Upper lobe of left lung (tissue), 6 donors: ENCODE data around the gene POLG. TPM values are rescaled to one million over a fixed set of nuclear protein-coding genes. Genes with fewer than 3 reads are reported as not detected.
A peak's percentile ranks its signal among the peaks of the same experiment; 100 is the strongest.

ENCODE experiments used
- ATAC-seq, 2 donors: fragments of 200-7000 bp; cut with Tn5 transposase; one replicate each; pipeline ENCODE4 v1.9.1; 2022; ENCODE audit warnings: mild to moderate bottlenecking in 2 of 2, moderate library complexity in 2 of 2; ENCODE audit not compliant: low FRiP score in 2 of 2
- DNase-seq, 2 donors: peaks; one replicate each; pipeline ENCODE4 v3.0.0-alpha.2; 2019 to 2020
- H3K27ac ChIP-seq, 4 donors: fragments of 200-600 bp; sonication (generic); one replicate each; pipeline ENCODE4 v1.5.1; 2016 to 2019
- H3K27me3 ChIP-seq, 4 donors: fragments of 200-600 bp; sonication (generic); one replicate each; pipeline ENCODE4 v1.5.1; 2017 to 2019
- H3K36me3 ChIP-seq, 4 donors: fragments of 200-600 bp; sonication (generic); one replicate each; pipeline ENCODE4 v1.5.1; 2016 to 2019
- H3K4me1 ChIP-seq, 4 donors: fragments of 200-600 bp; sonication (generic); one replicate each; pipeline ENCODE4 v1.5.1; 2018 to 2019
- H3K4me3 ChIP-seq, 4 donors: fragments of 200-600 bp; sonication (generic); one replicate each; pipeline ENCODE4 v1.5.1; 2017 to 2019; ENCODE audit warnings: mild to moderate bottlenecking in 2 of 4, moderate library complexity in 1 of 4
- H3K9me3 ChIP-seq, 4 donors: fragments of 200-600 bp; sonication (generic); one replicate each; pipeline ENCODE4 v1.5.1; 2018 to 2019
- EP300 ChIP-seq, 4 donors: sonication (generic); formaldehyde crosslinking; IDR thresholded peaks; one replicate each; pipeline ENCODE4 v1.5.1; 2017; ENCODE audit warnings: antibody characterized with exemption in 4 of 4, control low read depth in 2 of 4
- POLR2A ChIP-seq, 4 donors: fragments of 450-650 bp; IDR thresholded peaks; one replicate each; pipeline ENCODE4 v1.5.1; 2016 to 2017; ENCODE audit warnings: antibody characterized with exemption in 4 of 4, mild to moderate bottlenecking in 2 of 4
- POLR2AphosphoS5 ChIP-seq, 2 donors: sonication (generic); formaldehyde crosslinking; IDR thresholded peaks; one replicate each; pipeline ENCODE4 v1.5.1; 2017; ENCODE audit warnings: antibody characterized with exemption in 2 of 2
- WGBS, 2 donors: methylation state at CpG; one replicate each; pipeline ENCODE4 v1.1.5; 2017 to 2018; 5-methylcytosine and 5-hydroxymethylcytosine counted together
- total RNA-seq, 6 donors: library from RNA; depleted of rRNA in 4 of 6; stranded (reverse); fragments of >200 nt in 4 of 6; gene quantifications; one replicate each; pipeline versions ENCODE4 v1.1.0 to v1.2.1, GENCODE V29; 2016 to 2021
- TF ChIP-seq, protein P1 (sequence below), 6 experiments: fragments of 450-650 bp in 4 of 6; fragments of 200-600 bp in 2 of 6; sonication (generic) in 2 of 6; IDR thresholded peaks; one replicate each; pipeline ENCODE4 v1.5.1; 2016 to 2019; ENCODE audit warnings: antibody characterized with exemption in 6 of 6
- donor health status: DM: no; HTN: no; CAD: no; lungs with moderate emphysema.
- donor health status: DM: no; HTN: yes; CAD: no; lungs with severe emphysema.

POLG gene
- total RNA-seq, 6 donors from 2014 or later: 58.3 to 185 (median 75.0) TPM

DNA sequence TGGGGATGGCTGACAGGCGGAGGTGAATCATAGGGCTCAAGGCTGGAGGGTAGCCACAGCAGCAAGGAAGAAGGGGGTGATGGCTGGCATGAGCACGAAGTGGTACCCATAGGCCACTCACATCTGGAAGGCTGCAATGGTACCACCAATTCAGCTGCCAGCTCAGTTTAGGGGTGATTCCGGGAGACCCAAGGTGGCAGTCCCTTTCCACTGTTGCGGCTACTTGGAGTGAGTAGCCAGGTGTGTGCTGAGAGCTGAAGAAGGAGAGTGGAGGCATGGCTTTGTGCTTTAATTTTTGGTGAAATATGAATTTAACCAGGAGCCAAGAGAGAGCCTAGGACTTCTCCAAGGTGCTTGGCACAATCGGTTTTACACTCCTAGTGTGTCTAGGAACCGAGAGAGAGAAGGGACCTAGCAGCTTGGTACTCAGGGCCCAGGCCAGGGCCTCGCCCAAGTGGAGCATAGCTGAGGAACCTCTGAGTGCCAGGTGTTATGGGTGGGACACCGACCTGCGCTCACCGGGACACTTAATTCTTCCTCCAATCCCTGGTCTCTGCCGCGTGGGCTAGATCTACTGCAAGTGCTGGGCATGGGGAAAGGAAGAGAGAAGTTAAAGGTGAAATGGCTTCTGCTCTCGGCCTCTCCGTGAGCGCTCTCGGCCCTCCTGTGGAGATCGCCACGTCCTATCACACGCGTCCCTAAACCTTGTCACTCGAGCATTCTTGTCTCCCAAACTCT lies 32.2 kb upstream of the POLG start:
- H3K4me3 ChIP-seq: no peak overlapping the region
- TF ChIP-seq EP300 (IDR thresholded peaks at IDR 0.05): no peak
- TF ChIP-seq POLR2AphosphoS5 (IDR thresholded peaks at IDR 0.05): no peak
- no peak for TF ChIP-seq POLR2A (IDR thresholded peaks at IDR 0.05)
- TF ChIP-seq, protein P1, sequence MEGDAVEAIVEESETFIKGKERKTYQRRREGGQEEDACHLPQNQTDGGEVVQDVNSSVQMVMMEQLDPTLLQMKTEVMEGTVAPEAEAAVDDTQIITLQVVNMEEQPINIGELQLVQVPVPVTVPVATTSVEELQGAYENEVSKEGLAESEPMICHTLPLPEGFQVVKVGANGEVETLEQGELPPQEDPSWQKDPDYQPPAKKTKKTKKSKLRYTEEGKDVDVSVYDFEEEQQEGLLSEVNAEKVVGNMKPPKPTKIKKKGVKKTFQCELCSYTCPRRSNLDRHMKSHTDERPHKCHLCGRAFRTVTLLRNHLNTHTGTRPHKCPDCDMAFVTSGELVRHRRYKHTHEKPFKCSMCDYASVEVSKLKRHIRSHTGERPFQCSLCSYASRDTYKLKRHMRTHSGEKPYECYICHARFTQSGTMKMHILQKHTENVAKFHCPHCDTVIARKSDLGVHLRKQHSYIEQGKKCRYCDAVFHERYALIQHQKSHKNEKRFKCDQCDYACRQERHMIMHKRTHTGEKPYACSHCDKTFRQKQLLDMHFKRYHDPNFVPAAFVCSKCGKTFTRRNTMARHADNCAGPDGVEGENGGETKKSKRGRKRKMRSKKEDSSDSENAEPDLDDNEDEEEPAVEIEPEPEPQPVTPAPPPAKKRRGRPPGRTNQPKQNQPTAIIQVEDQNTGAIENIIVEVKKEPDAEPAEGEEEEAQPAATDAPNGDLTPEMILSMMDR (IDR thresholded peaks at IDR 0.05): no peak
- peaks cover 22 to 37% (median 33%) of the 10 kb centered on the region in 4 donors for H3K4me1 ChIP-seq
- 16 to 23% methylated on average over 14 to 21 of the region's 21 CpGs for whole genome bisulfite sequencing, 2 donors
- no peaks in the 10 kb centered on the region for H3K36me3 ChIP-seq
- peaks cover 0 to 98% (median 63%) of the 10 kb centered on the region in 4 donors for H3K27me3 ChIP-seq
- DNase-seq (no peak), ATAC-seq (no peak)
- H3K9me3 ChIP-seq: no peaks in the 10 kb centered on the region
- H3K27ac ChIP-seq: no peak overlapping the region

GRCh38 chr15:89365462-89366065 lies 30.9 kb upstream of the POLG start:
- TF ChIP-seq EP300 (IDR thresholded peaks at IDR 0.05) (no peak), POLR2AphosphoS5 (IDR thresholded peaks at IDR 0.05) (no peak), POLR2A (IDR thresholded peaks at IDR 0.05) (no peak)
- TF ChIP-seq, protein P1 (IDR thresholded peaks at IDR 0.05): no peak
- Histone ChIP-seq H3K27ac (no peak overlapping the region), H3K36me3 (no peaks in the 10 kb centered on the region), H3K4me1 (peaks cover 13 to 31% (median 23%) of the 10 kb centered on the region in 4 donors), H3K9me3 (no peaks in the 10 kb centered on the region), H3K27me3 (peaks cover 0 to 98% (median 61%) of the 10 kb centered on the region in 4 donors), H3K4me3 (no peak overlapping the region)
- DNase-seq (peak in 1 of 2 donors; percentile 62), ATAC-seq (no peak)
- WGBS, 2 donors: 8 to 15% methylated on average over 20 of the region's 22 CpGs

DNA sequence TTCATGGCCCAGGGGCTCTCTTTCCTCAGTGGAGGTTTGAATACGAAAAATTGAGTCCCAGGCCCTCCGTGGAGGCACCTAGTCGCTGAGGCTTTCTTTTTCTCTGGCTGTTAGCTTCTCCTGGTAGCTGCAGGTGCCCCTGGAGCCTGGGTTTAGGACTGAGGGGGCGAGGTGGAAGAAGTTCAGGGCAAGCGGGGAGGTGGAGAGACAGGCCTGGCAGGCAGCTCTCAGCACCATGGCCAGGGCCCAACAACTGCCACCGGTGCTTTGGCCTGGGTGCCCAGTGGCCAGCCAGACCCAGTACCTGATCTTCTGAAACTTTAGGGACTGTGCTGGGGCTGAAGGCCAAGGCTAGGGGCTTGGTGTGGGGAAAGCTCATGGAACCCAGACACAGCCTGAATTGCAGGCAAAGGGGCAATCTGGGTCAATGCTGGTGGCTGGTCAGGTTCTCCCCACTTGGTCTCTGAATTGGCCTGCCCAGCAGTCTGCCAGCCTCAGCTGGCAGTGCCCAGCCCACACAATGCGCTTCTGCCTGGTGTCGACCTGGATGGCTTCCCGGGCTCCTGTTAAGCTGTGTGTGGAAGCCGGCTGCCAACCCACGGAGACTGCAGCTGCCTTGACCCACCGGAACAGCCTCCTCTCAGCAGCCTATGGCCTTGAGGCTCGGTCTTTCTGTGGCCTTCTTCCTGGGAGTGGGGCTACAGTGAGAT lies 30.3 kb upstream of the POLG start:
- Histone ChIP-seq H3K4me3 (no peak overlapping the region), H3K4me1 (peaks cover 13 to 36% (median 23%) of the 10 kb centered on the region in 4 donors), H3K36me3 (no peaks in the 10 kb centered on the region), H3K9me3 (no peaks in the 10 kb centered on the region), H3K27me3 (peaks cover 0 to 99% (median 64%) of the 10 kb centered on the region in 4 donors), H3K27ac (no peak overlapping the region)
- no peak for ATAC-seq
- WGBS, 2 donors: 17 to 30% methylated on average over 1 to 11 of the region's 13 CpGs
- DNase-seq: peak in 1 of 2 donors; percentile 30
- TF ChIP-seq POLR2A (IDR thresholded peaks at IDR 0.05) (no peak), EP300 (IDR thresholded peaks at IDR 0.05) (no peak), POLR2AphosphoS5 (IDR thresholded peaks at IDR 0.05) (no peak)
- TF ChIP-seq, protein P1 (IDR thresholded peaks at IDR 0.05): no peak

- peaks cover 15 to 42% (median 26%) of the 10 kb centered on the region in 4 donors for H3K4me1 ChIP-seq
- WGBS, 2 donors: 6 to 11% methylated on average over 6 of the region's 6 CpGs
- peak in 1 of 2 donors; percentile 28 for ATAC-seq
- H3K4me3 ChIP-seq: no peak overlapping the region
- H3K27me3 ChIP-seq: peaks cover 0 to 99% (median 67%) of the 10 kb centered on the region in 4 donors
- no peaks in the 10 kb centered on the region for H3K36me3 ChIP-seq
- TF ChIP-seq POLR2AphosphoS5 (IDR thresholded peaks at IDR 0.05): no peak
- no peak for TF ChIP-seq POLR2A (IDR thresholded peaks at IDR 0.05)
- no peak overlapping the region for H3K27ac ChIP-seq
- no peaks in the 10 kb centered on the region for H3K9me3 ChIP-seq
- peak in 1 of 2 donors; percentile 58 for DNase-seq
Measured at GRCh38 chr15:89364341-89364740, 29.7 kb upstream of the POLG start.

DNA sequence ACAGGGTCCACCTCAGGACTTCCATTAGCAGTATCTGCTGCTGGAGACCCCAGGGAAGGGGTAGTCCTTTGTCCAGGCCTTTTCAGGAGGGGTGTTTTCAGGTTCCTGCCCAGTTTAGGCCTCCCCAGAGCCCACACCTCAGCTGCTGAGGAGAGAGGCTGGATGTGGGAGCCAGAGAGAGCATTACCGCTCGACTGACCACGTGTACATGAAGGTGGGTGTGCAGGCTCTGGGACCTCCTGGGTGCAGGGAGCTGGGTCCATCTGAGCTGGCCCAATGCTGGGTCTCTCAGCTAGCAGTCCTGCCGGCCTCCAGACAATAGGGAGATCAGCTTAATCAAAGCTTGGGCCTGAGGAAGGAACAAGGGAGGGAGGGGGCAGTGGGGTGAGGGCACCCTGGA lies 29.1 kb upstream of the POLG start:
- no peak overlapping the region for H3K27ac ChIP-seq
- 33% methylated on average over 1 to 4 of the region's 4 CpGs for WGBS, 2 donors
- H3K9me3 ChIP-seq: no peaks in the 10 kb centered on the region
- DNase-seq (no peak), ATAC-seq (no peak)
- H3K27me3 ChIP-seq: peaks cover 2 to 98% (median 68%) of the 10 kb centered on the region in 4 donors
- no peak overlapping the region for H3K4me3 ChIP-seq
- TF ChIP-seq POLR2AphosphoS5 (IDR thresholded peaks at IDR 0.05) (no peak), POLR2A (IDR thresholded peaks at IDR 0.05) (no peak), EP300 (IDR thresholded peaks at IDR 0.05) (no peak)
- TF ChIP-seq, protein P1 (IDR thresholded peaks at IDR 0.05): no peak
- no peaks in the 10 kb centered on the region for H3K36me3 ChIP-seq
- H3K4me1 ChIP-seq: peaks cover 21 to 47% (median 31%) of the 10 kb centered on the region in 4 donors
